Hepatocyte (in vitro differentiated cells): ENCODE results near the gene CC2D2B.
"Not testable (repeated sequence)": the region's sequence is repeated elsewhere in the genome, so short reads cannot be mapped to it uniquely, and the experiment has no call there.

Source experiments
- CTCF ChIP-seq: fragments of 200-600 bp; sonication (generic); IDR thresholded peaks from 2 replicates; pipeline ENCODE4 v1.5.1; 2016; ENCODE audit warnings: antibody characterized with exemption, mild to moderate bottlenecking; ENCODE audit not compliant: poor library complexity
- EZH2phosphoT487 ChIP-seq: fragments of 200-600 bp; sonication (generic); IDR thresholded peaks from one replicate; pipeline ENCODE4 v1.6.1; 2018; ENCODE audit warnings: antibody characterized with exemption, mild to moderate bottlenecking, low read depth, moderate library complexity; ENCODE audit not compliant: unreplicated experiment, severe bottlenecking

- TF ChIP-seq CTCF, EZH2phosphoT487: not testable (repeated sequence)
These were observed 86.6 kb downstream of the CC2D2B start for GRCh38 chr10:95994376-95994775.
